Left kidney (tissue), 8 donors: ENCODE measurements around the gene ENO1. TPM values are rescaled to one million over a fixed set of nuclear protein-coding genes. Genes with fewer than 3 reads are reported as not detected.
"Not testable (repeated sequence)": the region's sequence is repeated elsewhere in the genome, so short reads cannot be mapped to it uniquely, and the experiment has no call there.

Experiments
- DNase-seq: peaks from one replicate; pipeline ENCODE4 v3.0.0-alpha.2; 2013
- long read RNA-seq, 8 donors: transcript quantifications; one replicate each; lab custom pipeline, GENCODE V29; 2026
- polyA plus RNA-seq: library from polyadenylated mRNA; unstranded; fragments of 120-200 nt; gene quantifications from one replicate; pipeline ENCODE4 v1.2.1, GENCODE V29; 2013; ENCODE audit not compliant: insufficient read length

ENO1 gene
- polyA plus RNA-seq = 873 TPM
- long read RNA-seq, donor 1, transcript ENO1-201 (12 exons, 1,781 nt) = major isoform, 219 of 498 reads
- long read RNA-seq, donor 1, transcript ENO1-206 (3 exons, 1,247 nt) = minor isoform, 9 of 498 reads
- long read RNA-seq, donor 1, transcript ENO1-203 (9 exons, 2,548 nt) = minor isoform, 5 of 498 reads
- long read RNA-seq, donor 1, partial matches to known transcripts = 246 of 498 reads
- long read RNA-seq, donor 1, other reads (novel, unspliced or antisense) = 19 of 498 reads
- long read RNA-seq, donor 2, transcript ENO1-201 (12 exons, 1,781 nt) = major isoform, 264 of 480 reads
- long read RNA-seq, donor 2, transcript ENO1-206 (3 exons, 1,247 nt) = minor isoform, 5 of 480 reads
- long read RNA-seq, donor 2, transcript ENO1-203 (9 exons, 2,548 nt) = minor isoform, 8 of 480 reads
- long read RNA-seq, donor 2, partial matches to known transcripts = 186 of 480 reads
- long read RNA-seq, donor 2, other reads (novel, unspliced or antisense) = 16 of 480 reads
- long read RNA-seq, donor 3, transcript ENO1-201 (12 exons, 1,781 nt) = major isoform, 204 of 505 reads
- long read RNA-seq, donor 3, partial matches to known transcripts = 282 of 505 reads
- long read RNA-seq, donor 3, other reads (novel, unspliced or antisense) = 13 of 505 reads
- long read RNA-seq, donor 4, transcript ENO1-201 (12 exons, 1,781 nt) = major isoform, 10 of 27 reads
- long read RNA-seq, donor 4, partial matches to known transcripts = 14 of 27 reads
- long read RNA-seq, donor 4, other reads (novel, unspliced or antisense) = 0 of 27 reads
- long read RNA-seq, donor 5, transcript ENO1-201 (12 exons, 1,781 nt) = major isoform, 414 of 773 reads
- long read RNA-seq, donor 5, transcript ENO1-203 (9 exons, 2,548 nt) = minor isoform, 7 of 773 reads
- long read RNA-seq, donor 5, partial matches to known transcripts = 309 of 773 reads
- long read RNA-seq, donor 5, other reads (novel, unspliced or antisense) = 35 of 773 reads
- long read RNA-seq, donor 6, transcript ENO1-201 (12 exons, 1,781 nt) = major isoform, 199 of 442 reads
- long read RNA-seq, donor 6, partial matches to known transcripts = 214 of 442 reads
- long read RNA-seq, donor 6, other reads (novel, unspliced or antisense) = 21 of 442 reads
- long read RNA-seq, donor 7, transcript ENO1-210 (10 exons, 1,819 nt) = minor isoform, 7 of 670 reads
- long read RNA-seq, donor 7, transcript ENO1-201 (12 exons, 1,781 nt) = major isoform, 353 of 670 reads
- long read RNA-seq, donor 7, transcript ENO1-206 (3 exons, 1,247 nt) = minor isoform, 13 of 670 reads
- long read RNA-seq, donor 7, partial matches to known transcripts = 242 of 670 reads
- long read RNA-seq, donor 7, other reads (novel, unspliced or antisense) = 51 of 670 reads
- long read RNA-seq, donor 8, transcript ENO1-201 (12 exons, 1,781 nt) = major isoform, 122 of 169 reads
- long read RNA-seq, donor 8, partial matches to known transcripts = 33 of 169 reads
- long read RNA-seq, donor 8, other reads (novel, unspliced or antisense) = 5 of 169 reads

DNA sequence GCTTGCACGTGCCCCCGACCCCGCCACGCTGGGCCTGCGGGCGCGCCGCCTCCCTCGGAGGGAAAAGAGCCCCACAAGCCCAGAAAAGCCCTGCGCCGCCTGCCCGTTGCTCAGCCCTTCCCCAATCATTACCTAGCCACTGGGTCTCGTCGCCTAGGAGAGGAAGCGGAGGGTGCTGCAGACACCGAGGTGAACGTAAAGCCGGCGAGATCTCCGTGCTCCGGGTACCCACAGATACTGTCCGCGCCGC is at the start of gene ENO1:
Gene ENO1 (minus strand): TSS at position 239 of the 250 bp plus-strand sequence. CDS start 3,778 bp downstream, outside the sequence.
- no peak for DNase-seq

DNA sequence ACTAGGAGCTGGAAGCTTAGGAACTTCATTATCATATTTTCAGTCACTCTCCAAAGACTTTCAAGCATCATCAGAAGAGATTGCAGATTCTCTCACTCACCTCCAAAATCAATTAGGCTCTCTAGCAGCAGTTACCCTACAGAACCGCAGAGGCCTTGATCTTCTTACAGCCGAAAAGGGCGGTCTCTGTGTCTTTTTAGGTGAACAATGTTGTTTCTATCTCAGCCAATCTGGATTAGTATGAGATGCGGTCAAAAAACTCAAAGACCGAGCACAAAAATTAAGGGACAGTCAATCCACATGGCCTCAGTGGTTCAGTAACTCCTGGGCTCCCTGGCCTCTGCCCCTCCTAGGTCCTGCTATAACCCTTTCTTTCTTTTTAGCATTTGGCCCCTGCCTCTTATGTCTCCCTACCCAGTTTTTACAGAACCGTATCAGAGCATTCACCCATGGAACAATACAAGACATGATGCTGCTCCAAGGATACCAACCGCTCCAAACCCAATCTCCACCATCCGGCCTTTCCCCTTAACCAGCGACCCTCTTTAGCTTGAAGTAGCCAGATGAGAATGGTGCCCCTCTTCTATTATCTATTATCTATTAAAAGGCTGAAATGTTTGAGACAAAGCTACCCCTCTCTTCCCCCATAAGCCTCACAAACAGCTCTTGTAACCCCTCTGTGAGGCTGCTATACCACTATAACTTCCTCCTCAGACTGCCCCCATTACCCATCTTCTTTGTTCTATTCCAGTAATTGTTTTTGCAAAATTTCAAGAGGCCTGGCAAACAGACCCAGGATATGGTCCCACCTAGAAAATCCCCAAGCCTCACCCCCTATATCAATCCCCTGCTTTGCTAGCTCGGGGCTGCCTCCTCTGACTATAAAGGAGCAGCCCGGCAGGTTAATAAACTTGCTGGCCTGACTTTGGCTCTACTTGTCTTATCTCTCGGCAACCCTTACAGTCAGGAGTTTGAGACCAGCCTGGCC is 48.5 kb upstream of the ENO1 start:
- no peak for DNase-seq

DNA sequence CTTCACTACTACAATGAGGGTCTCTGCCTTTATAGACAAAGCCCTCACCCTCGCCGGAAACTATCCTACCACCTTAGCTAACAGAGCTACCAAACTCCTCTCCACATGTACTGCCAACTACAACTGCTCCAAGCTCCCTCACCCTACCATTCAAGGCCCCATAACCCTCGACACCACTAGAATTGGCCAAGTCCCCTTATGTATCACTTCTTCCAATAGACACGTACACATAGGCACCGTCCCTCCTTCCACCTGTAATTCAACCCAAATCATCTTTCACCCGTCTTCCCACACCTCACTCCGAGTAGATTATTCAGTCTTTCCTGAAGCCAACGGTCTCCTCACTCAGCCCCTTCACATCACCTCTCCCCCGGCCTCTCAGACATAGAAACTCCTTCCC is 47.5 kb upstream of the ENO1 start:
- no peak for DNase-seq

DNA sequence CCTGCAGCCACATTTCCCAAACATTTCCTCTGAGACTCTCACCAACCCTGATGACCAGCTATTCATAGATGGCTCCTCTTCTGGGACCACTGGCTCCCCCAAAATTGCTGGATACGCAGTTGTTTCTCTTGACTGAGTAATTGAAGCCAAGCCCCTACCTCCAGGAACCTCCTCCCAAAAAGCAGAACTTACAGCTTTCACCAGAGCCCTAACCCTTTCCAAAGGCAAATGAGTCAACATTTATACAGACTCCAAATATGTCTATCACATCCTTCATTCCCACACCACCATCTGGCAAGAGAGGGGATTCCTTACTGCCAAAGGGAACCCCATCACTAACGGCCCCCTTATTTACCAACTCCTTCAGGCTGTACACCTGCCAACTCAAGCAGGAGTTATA is 46.9 kb upstream of the ENO1 start:
- no peak for DNase-seq

DNA sequence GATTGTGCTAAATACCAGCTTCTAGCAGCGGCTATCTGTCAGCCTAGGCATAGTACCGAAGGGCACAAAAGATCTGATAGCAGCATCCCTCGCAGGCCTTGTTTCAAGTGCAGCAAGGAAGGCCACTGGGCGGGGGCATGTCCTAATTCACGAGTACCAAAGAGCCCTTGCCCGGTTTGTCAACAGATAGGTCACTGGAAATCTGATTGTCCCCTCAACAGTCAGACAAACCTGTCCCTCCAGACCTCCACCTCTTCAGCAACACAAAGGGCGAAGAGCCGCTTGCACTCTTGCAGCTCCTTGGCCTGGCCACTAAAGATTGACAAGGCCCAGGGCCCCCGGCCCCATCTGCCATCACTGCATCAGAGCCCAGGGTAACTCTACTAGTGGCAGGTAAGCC is 44.5 kb upstream of the ENO1 start:
- DNase-seq = no peak

DNA sequence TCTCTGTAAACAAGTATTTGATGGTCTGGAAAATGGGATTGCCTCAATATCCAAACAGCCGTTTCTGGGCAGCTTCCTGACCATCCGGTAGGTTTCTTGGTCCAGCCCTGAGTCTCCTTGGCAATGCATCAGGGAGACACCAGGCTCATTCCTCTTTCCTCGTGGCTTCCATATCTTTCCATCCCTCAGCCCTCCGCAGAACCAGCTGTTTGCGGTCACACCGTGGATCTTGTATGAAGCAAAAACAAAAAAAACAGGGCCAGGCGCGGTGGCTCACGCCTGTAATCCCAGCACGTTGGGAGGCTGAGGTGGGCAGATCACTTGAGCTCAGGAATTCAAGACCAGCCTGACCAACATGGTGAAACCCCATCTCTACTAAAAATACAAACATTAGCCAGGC is 39.0 kb upstream of the ENO1 start:
- not testable (repeated sequence) for DNase-seq

DNA sequence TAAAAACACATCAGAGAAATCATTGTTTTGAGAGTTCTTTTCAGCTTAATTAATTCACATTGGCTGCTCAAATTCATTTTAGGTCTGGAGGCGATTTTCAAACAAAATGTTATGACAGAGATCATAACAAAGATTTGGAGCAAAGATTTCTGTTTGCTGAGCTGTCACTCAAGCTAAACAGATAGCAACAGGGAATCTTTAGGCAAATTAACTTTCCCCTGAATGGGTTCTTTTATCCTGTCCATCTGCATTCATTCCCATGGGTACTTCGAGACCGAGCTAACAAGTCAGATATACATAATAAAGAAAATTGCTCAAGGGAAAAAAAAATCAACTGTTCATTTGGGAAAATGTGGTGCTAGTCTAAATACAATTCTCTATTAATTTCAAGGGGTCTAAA is 37.0 kb upstream of the ENO1 start:
- no peak for DNase-seq

DNA sequence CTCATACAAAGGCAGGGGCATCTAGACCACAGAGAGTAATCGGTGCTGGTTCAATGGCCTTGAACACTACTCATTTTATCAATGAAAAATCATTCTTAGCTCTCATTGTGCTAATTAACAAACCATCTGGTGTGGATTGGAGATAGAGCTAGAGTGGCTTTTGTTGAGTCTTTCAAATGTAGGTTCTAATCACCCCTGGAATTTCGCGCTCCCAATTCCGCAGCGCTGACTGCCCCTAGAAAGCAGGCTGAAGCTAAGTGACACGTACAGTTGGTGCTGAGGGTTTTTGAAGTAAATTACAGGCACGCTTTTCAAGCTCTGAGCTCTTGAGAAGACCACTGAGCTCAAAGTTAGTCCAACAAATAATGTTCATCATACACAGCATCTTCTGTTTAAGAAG is 36.0 kb upstream of the ENO1 start:
- no peak for DNase-seq

DNA sequence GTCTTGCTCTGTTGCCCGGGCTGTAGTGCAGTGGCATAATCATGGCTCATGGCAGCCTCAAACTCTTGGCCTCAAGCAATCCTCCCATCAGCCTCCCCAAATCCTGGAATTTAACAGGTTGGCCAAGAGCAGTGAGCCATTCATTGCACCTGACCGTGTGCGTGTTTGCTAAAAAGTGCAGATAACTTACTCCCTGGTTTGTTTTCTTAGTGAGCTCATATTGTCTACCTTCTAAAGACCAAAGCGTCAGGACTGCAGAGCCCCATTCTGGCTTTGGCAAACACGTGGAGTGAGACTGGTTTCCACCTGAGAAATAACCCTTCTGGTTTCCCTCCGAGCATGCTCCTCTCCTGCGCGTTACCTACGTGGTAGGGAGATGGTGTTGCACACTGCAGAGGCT is 35.0 kb upstream of the ENO1 start:
- no peak for DNase-seq

DNA sequence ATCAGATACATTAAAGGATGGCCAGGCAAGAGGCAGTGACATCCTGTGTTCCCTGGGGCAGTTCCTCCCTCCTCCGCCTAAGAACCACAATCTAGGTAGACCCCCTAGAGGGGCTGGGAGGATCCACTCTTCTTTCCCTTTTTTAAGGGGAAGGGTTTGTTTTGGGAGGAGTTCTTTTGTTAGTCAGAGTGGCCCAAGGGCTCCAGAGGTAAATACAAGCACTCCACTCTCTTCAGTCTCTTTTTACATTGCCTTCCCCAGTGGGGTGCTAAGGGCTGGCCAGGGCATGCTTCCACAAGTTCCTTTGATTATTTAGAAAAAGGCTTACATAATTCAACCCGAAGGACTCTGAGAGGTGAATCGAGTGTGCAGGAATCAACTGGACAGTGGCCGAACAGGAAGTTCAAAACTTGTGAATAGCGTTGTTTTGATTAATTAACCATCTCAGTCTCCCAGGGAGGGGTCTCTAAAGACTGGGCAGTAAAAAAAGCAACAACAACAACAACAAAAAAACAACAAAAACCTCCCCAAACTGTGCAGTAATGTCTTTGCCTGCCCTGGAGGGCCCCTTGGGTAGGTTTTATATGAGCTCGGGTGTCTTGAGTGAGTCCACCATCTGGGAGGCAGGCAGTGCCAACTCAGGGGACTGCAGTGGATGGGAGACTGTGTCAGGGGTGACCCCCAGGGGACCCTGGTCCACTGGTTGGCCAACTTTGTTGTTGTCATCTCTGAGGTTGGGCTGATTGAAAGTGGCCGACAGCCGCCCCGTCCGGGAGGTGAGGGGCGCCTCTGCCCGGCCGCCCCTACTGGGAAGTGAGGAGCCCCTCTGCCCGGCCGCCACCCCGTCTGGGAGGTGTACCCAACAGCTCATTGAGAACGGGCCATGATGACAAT is 33.2 kb upstream of the ENO1 start:
- no peak for DNase-seq

DNA sequence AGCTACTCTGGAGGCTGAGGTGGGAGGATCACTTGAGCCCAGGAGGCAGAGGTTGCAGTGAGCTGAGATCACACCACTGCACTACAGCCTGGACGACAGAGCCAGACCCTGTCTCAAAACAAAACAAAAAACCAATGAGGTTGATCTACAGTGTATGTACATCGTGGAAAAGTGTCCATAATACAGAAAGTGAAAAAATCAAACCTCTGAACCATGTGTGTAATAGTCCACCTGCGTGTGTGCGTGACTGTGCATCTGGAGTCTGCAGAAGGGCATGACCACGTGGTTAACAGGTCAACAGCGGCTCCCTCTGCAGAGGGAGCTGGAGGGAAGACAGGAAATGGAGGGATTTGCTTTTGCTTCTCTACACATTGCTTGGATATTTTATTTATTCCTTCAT is 32.4 kb upstream of the ENO1 start:
- no peak for DNase-seq

DNA sequence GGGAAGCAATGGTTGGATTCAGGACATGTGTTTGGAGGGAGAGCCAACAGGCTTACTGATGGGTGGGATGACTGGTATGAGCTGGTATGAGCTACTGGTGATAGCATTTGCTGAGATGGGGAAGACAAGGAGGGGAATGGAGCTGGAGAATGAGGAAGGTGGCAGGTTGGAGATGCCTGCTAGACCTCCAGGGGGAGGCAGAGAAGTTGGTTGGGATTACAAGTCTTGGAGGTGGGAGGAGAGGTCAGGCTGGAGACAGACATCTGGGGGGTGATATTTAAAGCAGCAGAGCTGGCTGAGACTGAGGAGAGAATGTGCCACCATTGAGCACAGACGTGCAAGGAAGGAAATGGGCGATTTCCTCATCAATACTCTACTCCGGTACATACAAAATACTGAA is 31.8 kb upstream of the ENO1 start:
- no peak for DNase-seq

DNA sequence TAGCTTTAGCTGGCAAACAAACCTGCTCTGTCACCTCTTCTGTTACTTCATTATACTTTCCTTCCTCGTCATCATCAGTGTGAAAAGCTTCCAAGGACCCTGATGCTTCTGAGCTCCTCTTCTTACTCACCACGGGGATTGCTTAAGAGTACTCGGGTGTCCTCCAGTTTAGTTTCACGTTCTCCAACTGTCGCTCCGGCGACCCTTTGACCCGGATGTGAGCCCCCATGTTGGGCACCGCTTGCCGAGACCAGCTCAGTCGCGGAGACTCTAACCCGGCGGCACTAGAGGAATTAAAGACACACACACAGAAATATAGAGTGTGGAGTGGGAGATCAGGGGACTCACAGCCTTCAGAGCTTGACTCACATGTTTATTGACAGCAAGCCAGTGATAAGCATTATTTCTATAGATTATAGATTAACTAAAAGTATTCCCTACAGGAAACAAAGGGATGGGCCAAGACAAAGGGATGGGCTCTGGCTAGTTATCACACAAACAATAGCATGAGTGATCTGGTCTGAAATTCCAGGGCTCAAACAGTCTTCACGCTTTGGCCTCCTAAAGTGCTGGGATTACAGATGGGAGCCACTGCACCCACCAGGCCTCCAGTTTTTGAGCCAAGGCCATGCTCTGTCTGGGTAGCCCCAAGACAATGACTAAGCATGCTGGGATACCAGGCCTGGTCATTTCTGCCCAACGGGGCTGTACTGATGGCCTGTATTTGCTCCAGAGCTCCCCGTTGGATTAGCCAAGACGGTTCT is 30.1 kb upstream of the ENO1 start:
- no peak for DNase-seq

DNA sequence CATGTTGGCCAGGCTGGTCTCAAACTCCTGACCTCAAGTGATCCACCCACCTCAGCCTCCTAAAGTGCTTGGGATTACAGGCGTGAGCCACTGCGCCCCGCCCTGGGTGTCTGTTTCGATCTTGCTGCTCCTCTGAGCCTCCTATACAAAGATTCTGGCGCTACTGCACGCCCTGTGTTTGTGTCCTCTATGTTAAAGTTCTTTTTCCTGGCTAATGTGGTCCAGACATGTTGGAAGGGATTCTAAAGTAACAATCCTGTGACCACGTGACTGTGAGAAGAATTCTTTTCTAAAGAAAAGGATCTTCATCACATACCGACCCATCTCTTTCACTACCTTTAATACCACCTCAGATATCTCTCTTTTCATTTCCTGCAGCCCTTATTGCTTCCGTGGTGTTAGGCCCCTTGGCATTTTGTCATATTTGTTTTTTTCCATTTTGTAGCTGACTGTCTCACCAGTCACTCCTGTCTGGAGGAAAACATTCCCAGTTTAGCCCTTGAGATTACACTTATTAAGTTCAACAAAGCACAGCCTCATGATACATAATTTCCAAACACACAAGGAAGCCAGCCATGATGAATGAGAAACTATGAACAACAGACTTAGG is 27.2 kb upstream of the ENO1 start:
- no peak for DNase-seq

DNA sequence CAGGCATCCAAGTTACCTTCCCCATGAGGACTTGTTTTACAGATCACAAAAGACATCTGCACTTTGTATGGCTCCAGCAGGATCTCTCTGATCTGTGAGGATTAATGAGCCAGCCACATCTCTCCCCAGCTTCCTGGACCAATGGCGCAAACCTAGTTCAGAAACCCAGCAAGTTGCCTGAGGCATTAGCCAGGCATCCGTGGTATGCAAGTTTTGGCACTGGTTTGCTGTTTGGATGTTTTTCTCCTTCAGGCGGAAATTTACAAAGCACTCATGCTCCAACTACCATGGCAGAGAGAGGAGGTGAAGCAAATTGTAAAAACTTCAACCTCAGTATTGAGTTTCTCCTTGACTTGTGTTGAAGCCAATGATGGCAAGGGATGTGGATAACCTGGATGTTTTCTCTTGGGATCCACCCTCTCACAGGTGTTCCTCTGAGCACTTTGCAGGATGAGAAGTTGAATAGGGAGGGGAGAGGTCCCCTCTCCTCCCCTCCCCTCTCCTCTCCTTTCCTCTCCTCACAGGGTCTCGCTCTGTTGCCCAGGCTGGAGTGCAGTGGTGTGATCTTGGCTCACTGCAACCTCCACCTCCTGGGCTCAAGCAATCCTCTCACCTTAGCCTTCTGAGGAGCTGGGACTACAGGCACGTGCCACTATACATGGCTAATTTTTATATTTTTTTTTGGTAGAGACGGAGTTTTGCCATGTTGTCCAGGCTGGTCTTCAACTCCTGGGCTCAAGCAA is 25.6 kb upstream of the ENO1 start:
- DNase-seq = peak; percentile 64

DNA sequence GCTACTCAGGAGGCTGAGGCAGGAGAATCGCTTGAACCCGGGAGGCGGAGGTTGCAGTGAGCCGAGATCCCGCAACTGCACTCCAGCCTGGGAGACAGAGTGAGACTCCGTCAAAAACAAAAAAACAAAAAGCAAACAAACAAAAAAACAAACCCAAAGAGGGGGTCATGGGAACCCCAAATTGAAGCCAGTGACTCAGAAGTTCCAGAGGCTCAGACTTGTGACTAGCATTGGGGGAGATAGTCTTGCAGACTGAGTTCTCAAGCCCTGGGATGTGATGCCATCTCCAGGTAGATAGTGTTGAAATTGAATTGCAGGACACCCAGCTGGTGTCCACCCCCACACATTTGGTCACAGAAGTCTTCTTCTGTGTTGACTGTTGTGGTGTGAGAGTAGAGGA is 24.9 kb upstream of the ENO1 start:
- no peak for DNase-seq

DNA sequence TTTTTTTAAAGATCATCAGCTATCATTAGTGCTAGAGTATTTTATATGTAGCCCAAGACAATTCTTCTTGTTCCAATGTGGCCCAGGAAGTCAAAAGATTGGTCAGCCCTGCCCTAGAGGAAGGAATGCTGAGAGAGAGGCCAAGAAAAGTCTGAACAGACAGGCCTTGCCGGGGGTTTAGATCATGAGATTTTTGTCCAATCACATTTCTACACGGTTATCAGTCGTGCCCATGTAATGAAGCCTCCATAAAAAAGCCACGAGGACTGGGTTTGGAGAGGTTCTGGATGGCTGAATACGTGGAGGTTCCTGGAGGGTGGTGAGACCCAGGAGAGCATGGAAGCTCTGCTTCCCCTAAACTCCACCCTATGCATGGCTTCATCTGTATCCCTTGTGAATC is 24.3 kb upstream of the ENO1 start:
- no peak for DNase-seq

DNA sequence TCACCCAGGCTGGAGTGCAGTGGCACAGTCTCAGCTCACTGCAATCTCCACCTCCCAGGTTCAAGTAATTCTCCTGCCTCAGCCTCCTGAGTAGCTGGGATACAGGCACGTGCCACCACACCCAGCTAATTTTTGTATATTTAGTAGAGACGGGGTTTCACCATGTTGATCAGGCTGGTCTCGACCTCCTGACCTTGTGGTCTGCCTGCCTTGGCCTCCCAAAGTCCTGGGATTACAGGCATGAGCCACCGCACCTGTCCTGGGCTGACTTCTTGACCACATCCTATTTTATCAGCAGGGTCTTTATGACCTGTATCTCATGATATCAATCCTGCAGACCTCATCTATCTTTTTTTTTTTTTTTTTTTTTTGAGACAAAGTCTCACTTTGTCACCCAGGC is 22.2 kb upstream of the ENO1 start:
- not testable (repeated sequence) for DNase-seq
